Cortex of kidney (tissue), 1 donor: Measurements from ENCODE around the gene RAD50.

Source experiments
- DNase-seq: peaks from one replicate; lab custom pipeline; 2025; lab: John Stamatoyannopoulos, UW

Gene RAD50

GRCh38 chr5:132662004-132662401, 105.2 kb downstream of the RAD50 start:
- no peak for DNase-seq

DNA sequence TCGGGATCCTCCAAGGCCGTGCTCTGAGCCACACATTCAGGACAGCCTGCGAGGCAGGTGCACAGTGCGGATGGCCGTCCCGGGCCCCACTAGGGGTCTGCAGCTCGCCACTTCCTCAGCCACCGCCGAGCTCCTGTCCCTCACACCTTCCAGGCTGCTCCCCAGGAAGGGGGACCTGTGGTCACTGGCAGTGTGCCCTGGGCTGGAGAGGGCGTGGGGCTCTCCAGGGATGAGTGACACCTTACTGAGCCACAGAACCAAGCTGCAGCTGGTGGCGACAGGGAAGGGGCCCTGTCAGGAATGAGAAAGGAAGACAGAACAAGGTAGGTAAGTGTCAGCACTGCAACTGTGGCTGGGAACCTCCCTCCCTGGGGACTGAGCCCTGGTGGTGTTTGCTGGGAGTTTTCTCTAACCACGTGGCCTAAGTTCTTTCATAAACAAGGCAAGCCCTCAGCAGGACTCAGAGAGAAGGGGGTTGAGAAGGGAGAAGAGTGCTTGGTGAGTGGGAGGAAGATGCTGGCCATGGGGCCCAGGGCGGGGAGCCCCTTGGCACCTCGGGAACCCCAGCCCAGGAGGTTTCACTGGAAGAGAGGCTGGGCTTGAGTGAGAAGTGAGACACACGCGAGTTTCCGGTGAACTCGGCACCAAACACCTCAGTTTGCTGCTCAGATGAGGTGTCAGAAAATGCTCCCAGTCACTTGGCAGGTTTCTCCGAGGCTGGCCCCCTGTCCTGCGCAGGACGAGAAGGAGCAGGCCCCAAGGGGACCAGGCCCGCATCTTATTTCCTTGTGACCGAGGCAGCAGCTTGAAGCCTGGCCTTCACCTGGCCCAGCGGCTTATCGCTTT, 106.4 kb downstream of the RAD50 start:
- no peak for DNase-seq

DNA sequence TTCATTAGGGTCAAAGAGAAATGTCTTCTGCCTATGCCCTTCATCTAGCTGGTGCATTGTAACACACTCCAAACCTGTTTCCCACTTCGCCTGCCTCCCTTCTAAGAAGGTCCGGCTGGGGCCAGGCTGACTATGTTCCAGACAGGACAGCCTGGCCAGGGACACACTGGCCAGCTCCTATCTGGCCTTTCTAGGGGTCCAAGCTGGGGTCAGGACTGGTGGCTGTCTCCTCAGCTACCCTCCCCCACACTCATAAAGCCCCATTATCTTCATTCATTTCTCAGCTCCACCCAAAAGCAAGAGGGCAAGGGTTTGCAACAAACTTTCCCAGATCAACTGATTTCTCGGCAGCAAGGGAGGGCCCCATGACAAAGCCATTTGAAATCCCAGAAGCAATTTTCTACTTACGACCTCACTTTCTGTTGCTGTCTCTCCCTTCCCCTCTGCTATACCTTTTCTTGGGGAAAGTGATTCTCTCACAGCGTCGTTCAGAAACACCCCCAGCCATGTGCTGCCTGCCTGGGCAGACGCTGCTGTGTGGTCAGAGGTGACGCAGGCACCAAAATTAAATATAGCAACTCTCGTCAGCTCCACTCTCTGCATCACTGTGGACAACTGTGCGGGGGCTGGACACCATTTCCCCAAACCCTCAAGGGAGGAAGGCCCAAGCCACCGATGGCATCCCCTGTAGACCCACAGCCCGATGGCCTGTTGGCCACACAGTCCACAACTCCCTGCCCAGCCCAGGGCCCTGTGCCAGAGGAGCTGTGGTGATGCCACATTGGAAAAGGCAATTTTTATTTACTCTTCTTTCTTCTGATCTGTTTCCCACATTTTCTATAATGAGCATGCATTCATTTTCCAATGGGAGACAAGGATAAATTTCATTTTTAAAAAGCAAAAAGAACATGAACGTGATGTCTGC, 107.3 kb downstream of the RAD50 start:
- DNase-seq, result no peak

DNA sequence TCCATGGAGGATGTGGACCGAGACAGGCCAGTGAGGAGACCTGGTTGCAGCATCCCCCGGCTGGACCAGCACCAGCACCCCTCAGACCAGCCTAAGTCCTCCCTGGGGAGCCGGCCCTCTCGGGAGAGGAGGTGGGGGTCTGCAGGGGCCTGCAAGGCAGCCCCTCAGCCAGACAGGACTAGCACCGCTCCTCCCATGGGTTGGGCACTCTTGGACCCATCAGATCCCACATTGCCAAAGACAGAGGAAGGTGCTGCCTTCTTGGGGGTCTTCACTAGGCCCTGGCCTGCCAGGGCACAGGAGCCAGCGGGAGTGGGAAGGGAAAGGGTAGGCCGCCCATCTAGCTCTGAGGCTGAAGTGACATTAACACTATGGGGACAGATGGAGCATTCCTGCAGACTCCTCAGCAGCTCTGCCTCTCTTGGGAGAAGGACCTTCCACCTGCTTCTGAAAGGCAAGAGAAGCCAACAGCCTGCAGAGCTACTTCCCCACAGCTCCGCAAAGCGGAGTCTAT, 108.0 kb downstream of the RAD50 start:
- DNase-seq, result no peak

GRCh38 chr5:132665574-132666080, 108.8 kb downstream of the RAD50 start:
- DNase-seq, result no peak

DNA sequence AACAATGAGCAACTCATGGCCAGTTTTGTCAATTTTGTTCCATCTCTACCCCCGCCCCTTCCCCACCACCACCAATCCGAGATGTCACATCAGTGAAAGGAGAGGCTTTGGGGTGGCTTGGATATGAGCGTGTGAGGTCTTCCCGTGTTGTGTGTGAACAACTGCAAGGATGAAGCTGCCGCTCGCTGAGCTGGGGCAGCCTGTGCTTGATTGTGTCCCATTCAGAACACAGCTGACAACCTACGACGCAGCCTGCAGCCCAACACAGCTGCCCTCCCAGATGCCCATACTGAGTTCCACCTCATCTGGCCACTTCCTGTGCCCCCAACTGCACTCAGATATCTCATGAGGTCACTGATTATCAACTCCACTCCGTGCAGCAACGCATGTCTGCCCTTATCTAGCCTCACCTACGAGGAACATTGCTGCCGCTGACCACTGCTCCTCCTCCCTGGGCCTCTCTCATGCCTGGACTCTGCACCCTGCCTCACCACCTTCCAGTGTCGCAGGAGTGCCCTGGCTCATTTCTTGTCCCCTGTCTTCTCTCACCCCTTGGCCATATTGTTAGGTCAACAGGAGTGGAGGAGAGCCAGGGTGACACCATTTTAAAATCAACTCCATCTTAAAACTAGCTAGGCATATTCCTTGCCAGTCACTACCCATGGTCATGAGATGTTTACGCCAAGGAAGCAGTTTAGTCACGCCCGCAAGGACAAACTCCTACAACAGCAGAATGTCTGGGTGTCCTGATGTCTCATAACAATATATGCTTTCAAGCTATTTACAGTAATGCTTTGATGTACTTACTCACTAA, 109.7 kb downstream of the RAD50 start:
- DNase-seq, result no peak

GRCh38 chr5:132667309-132667708, 110.5 kb downstream of the RAD50 start:
- no peak for DNase-seq

DNA sequence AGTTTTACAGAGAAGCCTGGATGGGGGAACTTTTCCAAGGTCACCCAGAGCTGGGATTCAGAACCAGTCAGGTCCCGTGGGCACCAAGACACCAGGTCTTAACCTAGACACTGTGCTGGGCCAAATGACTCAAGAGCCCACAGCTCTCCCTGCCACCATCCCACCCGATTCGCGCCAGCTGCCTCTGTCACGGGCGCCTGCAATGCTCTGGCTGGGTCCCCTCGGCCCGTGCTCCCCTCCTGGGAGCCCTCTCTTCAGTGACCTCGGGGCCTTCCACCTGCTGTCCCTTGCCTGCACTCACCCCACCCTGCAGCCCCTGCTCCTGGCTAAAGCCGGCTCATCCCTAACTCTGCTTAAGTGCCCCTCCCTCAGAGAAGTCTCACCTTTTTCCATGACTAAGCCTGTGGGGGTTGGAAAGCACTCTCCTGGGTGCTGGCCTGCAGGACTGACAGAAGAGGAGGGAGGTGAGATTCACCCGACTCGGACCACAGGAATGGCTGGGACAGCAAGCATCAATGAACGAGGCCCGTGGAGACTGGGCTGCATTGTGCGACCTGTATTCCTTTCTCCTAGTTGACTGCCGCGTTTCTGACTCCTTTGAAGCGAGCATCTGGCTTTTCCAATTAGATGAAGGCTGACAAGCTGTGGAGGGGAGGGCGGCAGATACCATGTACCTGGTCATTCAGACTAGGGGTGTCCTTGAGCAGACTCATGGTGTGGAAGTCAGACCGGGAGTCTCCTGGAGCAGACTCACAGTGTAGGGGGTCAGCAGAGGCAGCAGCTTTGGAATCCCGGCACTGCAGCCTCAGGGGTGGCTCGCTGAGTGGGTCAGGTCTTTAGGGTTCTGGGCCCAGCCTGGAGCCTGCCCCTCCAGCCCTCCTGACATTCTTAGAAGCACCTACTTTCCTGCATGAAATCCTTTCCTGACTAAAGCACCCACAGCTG, 111.3 kb downstream of the RAD50 start:
- DNase-seq, result no peak

DNA sequence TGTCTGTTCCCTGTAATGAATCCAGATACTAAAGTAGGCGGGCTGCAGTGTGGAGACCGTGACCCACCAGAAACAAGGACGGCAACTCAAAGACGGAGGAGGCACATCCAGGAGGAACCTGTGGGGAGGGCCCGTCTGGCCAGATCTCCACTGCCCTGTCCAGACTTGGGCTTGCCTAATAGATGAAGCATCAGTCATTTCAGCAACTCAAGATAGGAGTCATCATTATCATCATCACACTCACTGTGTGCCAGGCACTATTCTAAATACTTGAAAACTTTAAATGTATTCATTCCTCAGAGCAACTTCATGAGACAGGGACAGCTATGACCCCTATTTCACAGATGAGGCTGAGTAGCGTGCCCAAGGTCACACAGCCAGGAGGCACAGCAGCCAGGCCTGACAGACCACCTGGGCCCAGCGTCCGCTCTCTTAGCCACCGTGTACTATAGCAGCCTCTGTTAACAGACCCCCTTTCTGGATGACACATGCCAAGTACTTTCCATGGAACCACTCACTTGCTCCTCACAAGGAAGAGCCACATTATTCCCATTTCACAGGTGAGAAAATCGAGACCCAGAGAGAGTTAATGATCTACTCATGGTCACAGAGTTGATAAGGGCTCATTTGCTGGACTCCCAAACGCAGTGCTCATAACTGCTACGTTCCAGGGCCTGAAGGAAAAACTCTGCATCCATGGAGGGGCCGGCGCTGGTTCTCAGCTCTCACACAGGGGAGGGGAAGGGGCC, 112.1 kb downstream of the RAD50 start:
- no peak for DNase-seq

- DNase-seq, result no peak
These were observed 112.7 kb downstream of the RAD50 start for GRCh38 chr5:132669455-132669820.

DNA sequence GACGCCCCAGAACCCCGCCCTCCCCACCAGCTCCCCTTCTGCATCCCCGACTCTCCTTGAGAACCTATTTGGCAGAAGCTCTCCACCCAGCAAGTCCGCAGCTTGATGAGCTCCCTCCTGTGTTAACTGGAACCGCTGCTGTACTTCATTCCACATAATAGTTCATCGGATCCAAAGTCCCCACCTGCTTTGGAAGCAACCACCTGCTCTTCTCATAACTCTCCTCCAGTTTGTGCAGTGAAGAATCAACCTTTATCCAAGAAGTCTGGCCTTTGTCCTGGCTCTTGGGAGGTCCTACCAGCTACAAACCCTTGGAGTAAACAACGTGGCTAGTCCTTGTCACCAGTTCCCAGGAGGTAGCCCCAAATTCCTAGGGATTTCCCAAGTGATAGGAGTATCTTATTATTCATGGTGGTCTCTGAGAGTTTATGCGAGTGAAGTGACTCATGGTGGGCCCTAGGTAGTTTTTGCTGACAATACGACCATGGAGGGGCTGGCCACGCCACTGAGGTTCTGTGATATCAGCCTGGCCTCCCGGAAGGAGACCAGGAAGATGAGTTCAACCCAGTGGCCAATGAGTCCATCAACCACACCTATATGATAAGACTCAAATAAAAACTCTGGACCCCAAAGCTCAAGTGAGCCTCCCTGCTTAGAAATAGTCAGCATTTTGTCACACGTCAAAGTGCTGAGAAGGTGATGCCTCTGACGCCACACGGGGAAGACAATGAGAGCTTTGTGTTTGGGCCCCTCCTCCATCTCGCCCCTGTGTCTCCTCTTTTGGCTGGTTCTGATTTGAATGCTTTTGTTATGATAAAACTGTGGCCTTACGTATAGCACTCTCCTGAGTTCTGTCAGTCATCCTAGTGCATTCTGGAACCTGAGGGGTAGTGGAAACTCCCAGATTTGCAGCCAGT, 113.4 kb downstream of the RAD50 start:
- no peak for DNase-seq

DNA sequence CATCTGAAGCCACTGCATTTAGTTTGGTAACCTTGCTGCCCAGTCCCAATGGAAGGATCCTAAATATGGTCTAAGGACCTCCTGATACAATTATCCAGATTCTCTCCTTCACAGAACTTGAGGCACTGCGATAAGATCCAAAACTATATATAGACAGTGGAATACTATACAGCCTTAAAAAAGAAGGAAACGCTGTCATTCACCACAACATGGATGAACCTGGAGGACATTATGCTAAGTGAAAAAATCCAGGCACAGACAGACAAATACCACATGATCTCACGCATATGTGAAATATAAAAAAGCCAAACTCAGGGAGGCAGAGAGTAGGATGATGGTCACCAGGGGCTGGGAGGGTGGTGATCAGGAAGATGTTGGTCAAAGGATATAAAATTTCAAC, 114.2 kb downstream of the RAD50 start:
- no peak for DNase-seq

DNA sequence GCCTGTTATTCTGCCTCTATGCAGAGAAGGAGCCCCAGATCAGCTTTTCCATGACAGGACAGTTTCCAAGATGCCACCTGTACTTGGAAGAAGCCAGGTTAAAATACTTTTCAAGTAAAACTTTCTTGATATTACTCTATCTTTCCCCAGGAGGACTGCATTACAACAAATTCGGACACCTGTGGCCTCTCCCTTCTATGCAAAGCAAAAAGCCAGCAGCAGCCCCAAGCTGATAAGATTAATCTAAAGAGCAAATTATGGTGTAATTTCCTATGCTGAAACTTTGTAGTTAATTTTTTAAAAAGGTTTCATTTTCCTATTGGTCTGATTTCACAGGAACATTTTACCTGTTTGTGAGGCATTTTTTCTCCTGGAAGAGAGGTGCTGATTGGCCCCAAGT, 116.7 kb downstream of the RAD50 start:
- no peak for DNase-seq

- DNase-seq, result no peak
These were observed 117.3 kb downstream of the RAD50 start, which contains the start of gene IL4 for GRCh38 chr5:132673939-132674630. Gene IL4 (plus strand): TSS chr5:132673989. CDS start chr5:132674051, 62 bp downstream.

DNA sequence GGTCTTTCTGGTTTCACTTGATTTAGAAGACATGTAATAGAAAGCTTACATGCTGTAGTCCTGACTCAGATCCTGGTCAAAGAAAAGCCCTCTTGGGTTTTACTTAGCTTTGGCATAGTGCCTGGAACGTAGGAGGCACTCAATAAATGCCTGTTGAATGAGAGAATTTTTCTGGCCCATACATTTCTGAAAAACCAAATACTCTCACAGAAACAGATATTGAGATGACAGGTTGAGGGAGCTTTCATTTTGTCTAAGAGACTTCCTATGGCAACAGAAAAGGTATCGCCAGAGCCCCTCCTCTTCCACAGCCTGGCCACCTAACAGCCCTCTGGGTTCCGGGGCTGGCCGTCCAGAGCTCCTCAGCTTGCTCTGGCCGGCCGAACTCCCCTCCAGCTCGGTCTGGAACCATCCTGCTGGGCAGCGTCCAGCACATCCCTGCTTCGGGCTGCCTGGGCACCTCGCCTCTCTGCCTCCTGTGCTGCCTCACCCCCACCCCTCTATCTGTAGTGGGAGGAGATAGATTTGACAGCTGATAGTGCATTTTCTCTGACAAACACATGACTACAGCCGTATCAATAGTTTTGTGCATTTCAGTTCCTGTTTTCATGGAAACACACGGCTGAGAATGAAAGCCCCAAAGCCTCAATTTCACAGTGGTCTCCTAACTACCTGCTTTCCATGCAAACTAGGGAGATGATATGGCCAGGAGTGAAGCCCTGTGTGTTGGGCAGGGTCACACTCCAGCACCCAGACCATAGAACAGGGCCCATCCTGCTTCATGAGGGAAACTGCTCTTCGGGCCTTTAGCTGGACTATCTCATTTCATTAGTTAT, 118.1 kb downstream of the RAD50 start:
- DNase-seq, result no peak

DNA sequence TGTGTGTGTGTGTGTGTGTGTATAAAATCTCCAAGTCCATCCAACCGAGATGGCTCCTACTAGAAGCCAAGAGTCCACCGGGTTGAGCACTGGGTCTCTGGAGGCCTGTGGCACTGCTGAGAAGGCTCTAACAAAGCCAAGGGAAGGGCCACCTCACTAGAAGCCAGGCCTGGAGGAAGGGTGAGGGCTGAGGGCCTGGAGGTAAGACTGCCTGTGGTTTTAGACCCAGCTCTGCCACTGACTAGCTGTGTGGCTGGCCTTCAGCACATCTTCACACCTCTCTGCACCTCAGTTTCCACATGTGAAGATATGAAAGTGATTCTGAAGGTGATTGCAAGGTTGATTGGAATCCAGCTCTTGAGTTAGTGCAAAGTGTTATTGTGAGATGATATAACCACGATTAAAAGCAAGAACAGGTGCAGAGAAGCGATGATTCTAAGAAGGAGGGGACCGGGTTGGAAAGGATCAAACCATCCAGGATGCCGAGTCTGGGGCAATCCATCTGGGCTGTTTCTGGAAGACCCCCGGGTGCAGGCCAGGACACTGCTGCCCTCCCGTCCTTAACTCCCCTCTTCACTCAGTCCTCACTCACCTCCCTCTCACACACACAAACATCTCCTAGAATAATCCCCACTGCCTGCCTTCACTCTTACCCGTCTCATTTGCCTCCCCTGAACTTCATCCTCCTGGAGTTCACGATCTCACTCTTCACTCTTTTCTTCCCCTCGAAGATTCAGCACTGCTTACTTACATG, 119.3 kb downstream of the RAD50 start:
- DNase-seq, result no peak
